GM06990 (cell line): ENCODE data around the gene SOD3.

Source experiments
- DNase-seq: peaks from one replicate; pipeline ENCODE4 v3.0.0-alpha.2; 2011; ENCODE audit not compliant: insufficient read length; ENCODE audit errors: extremely low read depth
- H3K27me3 ChIP-seq: replicated peaks from 2 replicates; pipeline ENCODE4 v1.6.0; 2011; ENCODE audit warnings: low read length; ENCODE audit not compliant: control insufficient read depth, insufficient read depth
- H3K36me3 ChIP-seq: 2 replicates; pipeline ENCODE4 v1.5.1; 2011; ENCODE audit warnings: low read length; ENCODE audit not compliant: control insufficient read depth, insufficient read depth
- H3K4me3 ChIP-seq: replicated peaks from 2 replicates; pipeline ENCODE4 v1.5.1; 2011; ENCODE audit warnings: low read depth, mild to moderate bottlenecking, control low read depth, low read length
- TF ChIP-seq, protein P1 (sequence below): IDR thresholded peaks from 2 replicates; pipeline ENCODE4 v1.5.1; 2011; ENCODE audit warnings: low read length, control low read depth, mild to moderate bottlenecking, inconsistent platforms; ENCODE audit not compliant: insufficient read depth, poor library complexity, severe bottlenecking

Gene SOD3

GRCh38 chr4:24794916-24795665 lies at the start of gene SOD3:
TSS of gene SOD3 (plus strand) at chr4:24795573. CDS start at chr4:24799522, 3,949 bp downstream.
- TF ChIP-seq, protein P1, sequence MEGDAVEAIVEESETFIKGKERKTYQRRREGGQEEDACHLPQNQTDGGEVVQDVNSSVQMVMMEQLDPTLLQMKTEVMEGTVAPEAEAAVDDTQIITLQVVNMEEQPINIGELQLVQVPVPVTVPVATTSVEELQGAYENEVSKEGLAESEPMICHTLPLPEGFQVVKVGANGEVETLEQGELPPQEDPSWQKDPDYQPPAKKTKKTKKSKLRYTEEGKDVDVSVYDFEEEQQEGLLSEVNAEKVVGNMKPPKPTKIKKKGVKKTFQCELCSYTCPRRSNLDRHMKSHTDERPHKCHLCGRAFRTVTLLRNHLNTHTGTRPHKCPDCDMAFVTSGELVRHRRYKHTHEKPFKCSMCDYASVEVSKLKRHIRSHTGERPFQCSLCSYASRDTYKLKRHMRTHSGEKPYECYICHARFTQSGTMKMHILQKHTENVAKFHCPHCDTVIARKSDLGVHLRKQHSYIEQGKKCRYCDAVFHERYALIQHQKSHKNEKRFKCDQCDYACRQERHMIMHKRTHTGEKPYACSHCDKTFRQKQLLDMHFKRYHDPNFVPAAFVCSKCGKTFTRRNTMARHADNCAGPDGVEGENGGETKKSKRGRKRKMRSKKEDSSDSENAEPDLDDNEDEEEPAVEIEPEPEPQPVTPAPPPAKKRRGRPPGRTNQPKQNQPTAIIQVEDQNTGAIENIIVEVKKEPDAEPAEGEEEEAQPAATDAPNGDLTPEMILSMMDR, result no peak
- no peak within 1 kb of the TSS for H3K4me3 ChIP-seq
- no peak for DNase-seq
- H3K27me3 ChIP-seq, result no peaks in the 10 kb centered on the region; the same call in 1 of the 2 replicates
- H3K36me3 ChIP-seq, result no peaks in the 10 kb centered on the region

DNA sequence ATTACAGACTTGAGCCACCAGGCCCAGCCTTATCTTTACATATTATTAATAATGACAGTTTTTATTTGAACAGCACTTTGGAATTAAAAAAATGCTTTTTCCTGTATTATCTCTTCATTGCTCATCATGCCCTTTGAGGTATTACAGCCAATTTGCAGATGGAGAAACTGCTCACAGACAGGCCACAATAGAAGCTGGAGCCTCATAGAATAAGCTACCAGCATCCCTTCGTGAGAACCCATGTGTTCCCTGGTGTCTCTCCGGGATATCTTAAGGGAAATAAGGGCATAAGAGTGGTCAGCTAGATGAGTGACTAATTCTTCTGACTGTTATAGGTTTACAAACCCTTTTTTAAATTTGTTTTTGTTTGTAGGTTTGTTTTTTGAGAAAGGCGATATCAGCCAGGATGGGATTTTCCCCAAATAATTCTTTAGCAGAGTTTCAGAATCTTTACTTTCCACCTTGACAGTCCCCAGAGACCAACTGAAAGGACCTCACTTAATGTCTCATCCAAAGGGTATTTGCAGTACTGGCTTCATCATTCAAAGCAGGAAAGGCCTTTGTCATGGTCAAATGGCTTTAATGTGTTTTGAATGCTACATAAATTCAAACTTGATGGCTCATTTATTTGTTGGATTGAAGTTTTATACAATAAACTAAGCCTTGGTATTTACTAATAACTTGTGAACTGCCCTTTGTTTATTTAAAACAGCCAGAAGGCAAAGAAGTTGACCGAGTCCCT lies 48.0 kb upstream of the SOD3 start:
- no peak for DNase-seq
- Histone ChIP-seq H3K36me3 (no peaks in the 10 kb centered on the region), H3K27me3 (no peaks in the 10 kb centered on the region; the same call in 1 of the 2 replicates), H3K4me3 (no peak overlapping the region)
- TF ChIP-seq, protein P1, result no peak

DNA sequence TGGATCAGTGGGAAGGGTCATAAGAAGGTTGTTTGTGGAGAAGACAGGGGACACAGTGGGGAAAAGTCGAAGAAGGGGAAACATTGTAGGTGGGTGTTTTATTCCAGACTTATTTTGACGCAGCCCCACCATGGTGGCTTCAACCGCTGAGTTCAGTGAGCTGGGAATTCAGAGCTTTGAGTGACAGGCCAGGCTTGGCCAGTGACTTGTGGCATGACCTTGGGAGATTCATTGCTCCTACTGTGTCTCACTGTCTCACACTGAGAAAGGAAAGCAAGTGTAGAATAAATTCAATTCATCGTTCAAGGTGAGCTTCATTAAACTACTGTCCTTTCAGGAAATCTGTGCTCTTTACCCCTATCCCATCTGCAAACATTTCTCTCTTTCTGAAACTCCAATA lies 47.4 kb upstream of the SOD3 start:
- DNase-seq, result no peak
- no peaks in the 10 kb centered on the region for H3K36me3 ChIP-seq
- H3K27me3 ChIP-seq, result no peaks in the 10 kb centered on the region; the same call in 1 of the 2 replicates
- TF ChIP-seq, protein P1, result no peak
- H3K4me3 ChIP-seq, result no peak overlapping the region

DNA sequence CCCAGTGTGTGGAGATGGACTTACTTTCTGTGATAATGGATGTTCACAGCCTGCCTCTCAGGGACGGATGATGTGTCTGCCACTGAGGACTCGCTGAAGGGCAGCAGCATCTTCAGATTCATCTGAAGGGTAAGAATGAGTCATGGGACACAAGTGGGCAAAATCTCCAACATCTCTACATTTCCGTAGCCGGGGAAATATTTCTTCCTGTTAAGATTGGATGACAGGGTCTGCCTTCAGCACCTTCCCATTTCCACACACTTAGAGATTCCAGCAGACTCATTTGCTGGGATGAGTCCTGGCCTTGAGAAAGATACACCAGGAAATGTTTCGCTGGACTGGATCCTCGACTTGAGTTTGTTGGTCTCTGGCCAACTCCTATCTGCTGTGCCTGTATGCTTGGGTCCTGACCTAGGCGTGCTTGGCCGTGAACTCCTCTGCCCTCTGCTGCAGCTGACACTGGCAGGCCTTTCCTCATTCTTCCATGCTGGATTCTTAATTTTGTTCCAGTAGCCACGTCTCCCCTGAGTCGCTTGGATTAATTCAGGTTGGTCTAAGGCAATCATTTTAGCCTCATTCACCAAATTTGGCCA lies 46.5 kb upstream of the SOD3 start:
- TF ChIP-seq, protein P1, result no peak
- H3K36me3 ChIP-seq, result no peaks in the 10 kb centered on the region
- H3K27me3 ChIP-seq, result no peaks in the 10 kb centered on the region; the same call in 1 of the 2 replicates
- DNase-seq, result no peak
- H3K4me3 ChIP-seq, result no peak overlapping the region

DNA sequence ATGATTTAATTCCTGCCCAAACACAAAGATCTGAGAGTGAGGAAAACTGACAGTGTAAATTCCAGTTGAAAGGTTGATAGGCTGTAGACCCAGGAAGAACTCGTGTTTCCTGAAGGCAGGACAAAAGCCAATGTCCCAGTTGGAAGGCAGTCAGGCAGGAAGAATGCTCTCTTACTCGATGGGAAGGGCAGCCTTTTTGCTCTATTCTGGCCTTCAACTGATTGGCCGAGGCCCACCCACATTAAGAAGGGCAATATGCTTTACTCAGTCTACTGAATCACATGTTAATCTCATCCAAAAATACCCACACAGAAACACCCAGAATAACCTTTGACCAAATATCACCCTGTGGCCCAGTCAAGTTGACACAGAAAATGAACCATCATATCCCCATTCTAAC lies 45.3 kb upstream of the SOD3 start:
- TF ChIP-seq, protein P1, result no peak
- no peaks in the 10 kb centered on the region; the same call in 1 of the 2 replicates for H3K27me3 ChIP-seq
- no peak for DNase-seq
- H3K4me3 ChIP-seq, result no peak overlapping the region
- H3K36me3 ChIP-seq, result no peaks in the 10 kb centered on the region
